GM19025 (cell line): Measurements from ENCODE around the gene SLCO2B1.

Experiments used
- ATAC-seq: cut with Tn5 transposase; IDR thresholded peaks from one replicate; pipeline ENCODE4 v1.9.1; 2021; ENCODE audit warnings: mild to moderate bottlenecking, low read depth, moderate library complexity; ENCODE audit not compliant: unreplicated experiment

Gene SLCO2B1

GRCh38 chr11:75160220-75160757, 9.4 kb downstream of the SLCO2B1 start:
- ATAC-seq = no peak

- ATAC-seq = no peak
Measured at GRCh38 chr11:75160880-75161279, 10.0 kb downstream of the SLCO2B1 start.

GRCh38 chr11:75161506-75162095, 10.7 kb downstream of the SLCO2B1 start:
- no peak for ATAC-seq

GRCh38 chr11:75162954-75163353, 12.0 kb downstream of the SLCO2B1 start:
- ATAC-seq = no peak

- no peak for ATAC-seq
Measured at GRCh38 chr11:75163921-75164849, 13.3 kb downstream of the SLCO2B1 start.

- ATAC-seq = no peak
Measured at GRCh38 chr11:75165721-75166120, 14.8 kb downstream of the SLCO2B1 start.

GRCh38 chr11:75166791-75167190, 15.9 kb downstream of the SLCO2B1 start:
- ATAC-seq = no peak

- ATAC-seq = no peak
Measured at GRCh38 chr11:75167617-75168016, 16.7 kb downstream of the SLCO2B1 start.

GRCh38 chr11:75169101-75169885, 18.4 kb downstream of the SLCO2B1 start:
- ATAC-seq = no peak

GRCh38 chr11:75170516-75171201, 19.8 kb downstream of the SLCO2B1 start:
- ATAC-seq = no peak

GRCh38 chr11:75173336-75173735, 22.4 kb downstream of the SLCO2B1 start:
- no peak for ATAC-seq

GRCh38 chr11:75174781-75175370, 24.0 kb downstream of the SLCO2B1 start:
- ATAC-seq = no peak

- no peak for ATAC-seq
Measured at GRCh38 chr11:75182664-75183063, 31.8 kb downstream of the SLCO2B1 start.

- ATAC-seq = no peak
Measured at GRCh38 chr11:75184051-75184450, 33.1 kb downstream of the SLCO2B1 start.

- ATAC-seq = no peak
Measured at GRCh38 chr11:75184757-75185425, 34.0 kb downstream of the SLCO2B1 start.

- no peak for ATAC-seq
Measured at GRCh38 chr11:75185866-75186265, 35.0 kb downstream of the SLCO2B1 start.

GRCh38 chr11:75186999-75187398, 36.1 kb downstream of the SLCO2B1 start:
- ATAC-seq = no peak

- ATAC-seq = no peak
Measured at GRCh38 chr11:75188671-75189070, 37.8 kb downstream of the SLCO2B1 start.

GRCh38 chr11:75189108-75189507, 38.2 kb downstream of the SLCO2B1 start:
- ATAC-seq = no peak
